Progenitor cell of endocrine pancreas (in vitro differentiated cells): ENCODE data around the gene MMS22L. TPM values are rescaled to one million over a fixed set of nuclear protein-coding genes. Genes with fewer than 3 reads are reported as not detected.

Experiments
- DNase-seq: peaks from one replicate; pipeline ENCODE4 v3.0.0; 2021; ENCODE audit warnings: low spot score; ENCODE audit not compliant: unreplicated experiment
- H3K27ac Mint-ChIP-seq: 2 replicates; pipeline ENCODE4 v1.8.0; 2021; ENCODE audit warnings: mild to moderate bottlenecking, moderate library complexity, mixed read lengths
- H3K27me3 Mint-ChIP-seq: 2 replicates; pipeline ENCODE4 v1.8.0; 2021; ENCODE audit warnings: mixed read lengths
- H3K36me3 Mint-ChIP-seq: 2 replicates; pipeline ENCODE4 v1.8.0; 2022; ENCODE audit warnings: mixed read lengths; ENCODE audit not compliant: insufficient read depth
- H3K4me1 Mint-ChIP-seq: 2 replicates; pipeline ENCODE4 v1.8.0; 2021; ENCODE audit warnings: low read depth, mixed read lengths
- H3K4me3 Mint-ChIP-seq: 2 replicates; pipeline ENCODE4 v1.8.0; 2021; ENCODE audit warnings: low read depth, mild to moderate bottlenecking, moderate library complexity, mixed read lengths
- H3K9me3 Mint-ChIP-seq: 2 replicates; pipeline ENCODE4 v1.8.0; 2021; ENCODE audit warnings: low read depth, mixed read lengths
- CTCF ChIP-seq: fragments of 200-600 bp; sonication (generic); IDR thresholded peaks from one replicate; pipeline ENCODE4 v1.5.0; 2021; ENCODE audit warnings: antibody characterized with exemption, mild to moderate bottlenecking; ENCODE audit not compliant: unreplicated experiment
- long read RNA-seq: library from polyadenylated mRNA; unstranded; transcript quantifications from one replicate; pipeline ENCODE4 v2.0.0, GENCODE V29; 2020
- total RNA-seq: library from RNA; stranded (reverse); gene quantifications from 2 replicates; pipeline ENCODE4 v1.2.1, GENCODE V29; 2021

MMS22L gene
- 20.2 and 24.0 TPM in 2 replicates for total RNA-seq
- long read RNA-seq, partial matches to known transcripts, result 9 of 26 reads
- long read RNA-seq, other reads (novel, unspliced or antisense), result 17 of 26 reads

- Mint-ChIP-seq H3K4me1 (peaks cover 23% of the 10 kb centered on the region), H3K36me3 (peaks cover 5% of the 10 kb centered on the region), H3K4me3 (peak within 1 kb of the TSS; percentile 88), H3K27ac (peak within 1 kb of the TSS; percentile 95), H3K27me3 (no peaks in the 10 kb centered on the region), H3K9me3 (no peaks in the 10 kb centered on the region)
- peak; percentile 90 for DNase-seq
- TF ChIP-seq CTCF, result no peak
Observed at GRCh38 chr6:97282726-97283617, at the start of gene MMS22L. Gene MMS22L (minus strand): TSS chr6:97283216. CDS start chr6:97282477, 739 bp downstream.

- H3K4me1 Mint-ChIP-seq, result no peaks in the 10 kb centered on the region
- no peak for TF ChIP-seq CTCF
- H3K9me3 Mint-ChIP-seq, result peaks cover 5% of the 10 kb centered on the region
- H3K27me3 Mint-ChIP-seq, result no peaks in the 10 kb centered on the region
- no peak overlapping the region for H3K4me3 Mint-ChIP-seq
- H3K27ac Mint-ChIP-seq, result no peak overlapping the region
- H3K36me3 Mint-ChIP-seq, result no peaks in the 10 kb centered on the region
- no peak for DNase-seq
Observed at GRCh38 chr6:97322811-97323210, 39.8 kb upstream of the MMS22L start.

GRCh38 chr6:97322226-97322625 is 39.2 kb upstream of the MMS22L start:
- H3K9me3 Mint-ChIP-seq, result peaks cover under 1% of the 10 kb centered on the region
- no peaks in the 10 kb centered on the region for H3K36me3 Mint-ChIP-seq
- H3K4me3 Mint-ChIP-seq, result no peak overlapping the region
- no peaks in the 10 kb centered on the region for H3K27me3 Mint-ChIP-seq
- H3K27ac Mint-ChIP-seq, result no peak overlapping the region
- no peaks in the 10 kb centered on the region for H3K4me1 Mint-ChIP-seq
- no peak for TF ChIP-seq CTCF
- DNase-seq, result no peak

- no peak for DNase-seq
Observed at GRCh38 chr6:97316978-97317377, 34.0 kb upstream of the MMS22L start.

GRCh38 chr6:97312241-97312640 is 29.2 kb upstream of the MMS22L start:
- no peaks in the 10 kb centered on the region for H3K36me3 Mint-ChIP-seq
- no peaks in the 10 kb centered on the region for H3K4me1 Mint-ChIP-seq
- H3K4me3 Mint-ChIP-seq, result no peak overlapping the region
- H3K27me3 Mint-ChIP-seq, result no peaks in the 10 kb centered on the region
- H3K27ac Mint-ChIP-seq, result no peak overlapping the region
- no peak for TF ChIP-seq CTCF
- no peak for DNase-seq
- no peaks in the 10 kb centered on the region for H3K9me3 Mint-ChIP-seq

More at GRCh38 chr6:97316978-97317377, 34.0 kb upstream of the MMS22L start:
- H3K27me3 Mint-ChIP-seq, result no peaks in the 10 kb centered on the region
- no peak overlapping the region for H3K4me3 Mint-ChIP-seq
- H3K36me3 Mint-ChIP-seq, result no peaks in the 10 kb centered on the region
- no peak overlapping the region for H3K27ac Mint-ChIP-seq
- TF ChIP-seq CTCF, result no peak
- H3K9me3 Mint-ChIP-seq, result no peaks in the 10 kb centered on the region
- no peaks in the 10 kb centered on the region for H3K4me1 Mint-ChIP-seq
